GM19023 (cell line): Measurements from ENCODE around the gene ANKRD44.
"Not testable (repeated sequence)": the region's sequence is repeated elsewhere in the genome, so short reads cannot be mapped to it uniquely, and the experiment has no call there.

Experiments used
- ATAC-seq: cut with Tn5 transposase; IDR thresholded peaks from one replicate; pipeline ENCODE4 v1.9.1; 2021; ENCODE audit warnings: mild to moderate bottlenecking, moderate library complexity; ENCODE audit not compliant: unreplicated experiment

The ANKRD44 gene

GRCh38 chr2:197240421-197241041 is 70.0 kb downstream of the ANKRD44 start:
- ATAC-seq: no peak

- ATAC-seq: not testable (repeated sequence)
Observed at GRCh38 chr2:197240018-197240417, 70.6 kb downstream of the ANKRD44 start.

- ATAC-seq: peak; percentile 66
Observed at GRCh38 chr2:197239434-197239833, 71.1 kb downstream of the ANKRD44 start.

GRCh38 chr2:197238043-197238365 is 72.6 kb downstream of the ANKRD44 start:
- ATAC-seq: no peak

GRCh38 chr2:197237291-197238042 is 73.1 kb downstream of the ANKRD44 start:
- no peak for ATAC-seq

GRCh38 chr2:197236816-197237215 is 73.8 kb downstream of the ANKRD44 start:
- no peak for ATAC-seq

- ATAC-seq: no peak
Observed at GRCh38 chr2:197236159-197236558, 74.4 kb downstream of the ANKRD44 start.

GRCh38 chr2:197235711-197236110 is 74.9 kb downstream of the ANKRD44 start:
- no peak for ATAC-seq

- no peak for ATAC-seq
Observed at GRCh38 chr2:197234671-197235191, 75.8 kb downstream of the ANKRD44 start.

- no peak for ATAC-seq
Observed at GRCh38 chr2:197233473-197233872, 77.1 kb downstream of the ANKRD44 start.

- ATAC-seq: no peak
Observed at GRCh38 chr2:197232010-197232409, 78.6 kb downstream of the ANKRD44 start.

- no peak for ATAC-seq
Observed at GRCh38 chr2:197229509-197230443, 80.8 kb downstream of the ANKRD44 start.

GRCh38 chr2:197223451-197223850 is 87.1 kb downstream of the ANKRD44 start:
- no peak for ATAC-seq

GRCh38 chr2:197219636-197220035 is 90.9 kb downstream of the ANKRD44 start:
- ATAC-seq: no peak

- ATAC-seq: no peak
Observed at GRCh38 chr2:197217541-197217940, 93.0 kb downstream of the ANKRD44 start.

- ATAC-seq: peak; percentile 66
Observed at GRCh38 chr2:197216361-197216979, 94.1 kb downstream of the ANKRD44 start.

GRCh38 chr2:197215748-197216360 is 94.7 kb downstream of the ANKRD44 start:
- ATAC-seq: peak; percentile 36

- ATAC-seq: no peak
Observed at GRCh38 chr2:197212344-197213262, 98.0 kb downstream of the ANKRD44 start.

- ATAC-seq: no peak
Observed at GRCh38 chr2:197211881-197212342, 98.7 kb downstream of the ANKRD44 start.
